ENCODE measurements around the gene THSD7B. TPM values are rescaled to one million over a fixed set of nuclear protein-coding genes. Genes with fewer than 3 reads are reported as not detected.
"Not testable (repeated sequence)": the region's sequence is repeated elsewhere in the genome, so short reads cannot be mapped to it uniquely, and the experiment has no call there.

The THSD7B gene
- total RNA-seq, 1 donor from 2014 or later, result 0.45 TPM

- intact Hi-C loops (cut with micrococcal nuclease), result no loop called here
- DNase-seq (no peak), ATAC-seq (no peak)
Measured at GRCh38 chr2:137287913-137288639, 522.7 kb downstream of the THSD7B start.

- intact Hi-C loops (cut with micrococcal nuclease), result no loop called here
Measured at GRCh38 chr2:137291836-137292570, 526.7 kb downstream of the THSD7B start.

GRCh38 chr2:137298377-137298776, 533.0 kb downstream of the THSD7B start:
- intact Hi-C loops (cut with micrococcal nuclease), result no loop called here
- ATAC-seq, result no peak
- no peak for DNase-seq

More at GRCh38 chr2:137291836-137292570, 526.7 kb downstream of the THSD7B start:
- ATAC-seq (no peak), DNase-seq (no peak)

- intact Hi-C loops (cut with micrococcal nuclease), result no loop called here
- no peak for ATAC-seq
Measured at GRCh38 chr2:137300987-137301386, 535.6 kb downstream of the THSD7B start.

GRCh38 chr2:137302957-137303356, 537.6 kb downstream of the THSD7B start:
- ATAC-seq, result peak; percentile 92
- DNase-seq, result peak; percentile 65

More at GRCh38 chr2:137300987-137301386, 535.6 kb downstream of the THSD7B start:
- no peak for DNase-seq

GRCh38 chr2:137316075-137316474, 550.7 kb downstream of the THSD7B start:
- DNase-seq (no peak), ATAC-seq (no peak)
- intact Hi-C loops (cut with micrococcal nuclease), result no loop called here

More at GRCh38 chr2:137302957-137303356, 537.6 kb downstream of the THSD7B start:
- intact Hi-C loops (cut with micrococcal nuclease), result no loop called here

- DNase-seq (no peak), ATAC-seq (no peak)
- intact Hi-C loops (cut with micrococcal nuclease), result no loop called here
Measured at GRCh38 chr2:137321566-137321965, 556.2 kb downstream of the THSD7B start.

- ATAC-seq; intact Hi-C loops (cut with micrococcal nuclease): not testable (repeated sequence)
- peak; percentile 22 for DNase-seq
Measured at GRCh38 chr2:137331562-137331961, 566.2 kb downstream of the THSD7B start.

GRCh38 chr2:137333386-137334165, 568.2 kb downstream of the THSD7B start:
- peak; percentile 60 for ATAC-seq
- DNase-seq, result no peak
- intact Hi-C loops (cut with micrococcal nuclease), result no loop called here

GRCh38 chr2:137336067-137336466, 570.7 kb downstream of the THSD7B start:
- no peak for ATAC-seq
- DNase-seq, result no peak
- intact Hi-C loops (cut with micrococcal nuclease), result no loop called here

GRCh38 chr2:137339051-137339450, 573.7 kb downstream of the THSD7B start:
- ATAC-seq, result no peak
- intact Hi-C loops (cut with micrococcal nuclease), result no loop called here
- DNase-seq, result no peak

- intact Hi-C loops (cut with micrococcal nuclease), result no loop called here
- no peak for ATAC-seq
- DNase-seq, result no peak
Measured at GRCh38 chr2:137345994-137346393, 580.6 kb downstream of the THSD7B start.

- no peak for ATAC-seq
- intact Hi-C loops (cut with micrococcal nuclease), result no loop called here
- no peak for DNase-seq
Measured at GRCh38 chr2:137348301-137348700, 583.0 kb downstream of the THSD7B start.

- ATAC-seq, result no peak
- no peak for DNase-seq
- intact Hi-C loops (cut with micrococcal nuclease), result no loop called here
Measured at GRCh38 chr2:137357634-137358033, 592.3 kb downstream of the THSD7B start.

GRCh38 chr2:137367361-137367760, 602.0 kb downstream of the THSD7B start:
- intact Hi-C loops (cut with micrococcal nuclease), result no loop called here

GRCh38 chr2:137369106-137369505, 603.8 kb downstream of the THSD7B start:
- intact Hi-C loops (cut with micrococcal nuclease), result no loop called here
- DNase-seq, result no peak

More at GRCh38 chr2:137367361-137367760, 602.0 kb downstream of the THSD7B start:
- DNase-seq (no peak), ATAC-seq (no peak)

GRCh38 chr2:137379186-137379585, 613.8 kb downstream of the THSD7B start:
- DNase-seq (no peak), ATAC-seq (no peak)
- intact Hi-C loops (cut with micrococcal nuclease), result no loop called here

More at GRCh38 chr2:137369106-137369505, 603.8 kb downstream of the THSD7B start:
- no peak for ATAC-seq

GRCh38 chr2:137380610-137381009, 615.3 kb downstream of the THSD7B start:
- no peak for DNase-seq
- ATAC-seq, result no peak
- intact Hi-C loops (cut with micrococcal nuclease), result no loop called here

GRCh38 chr2:137381731-137382130, 616.4 kb downstream of the THSD7B start:
- intact Hi-C loops (cut with micrococcal nuclease), result no loop called here
- no peak for DNase-seq

GRCh38 chr2:137383391-137383790, 618.0 kb downstream of the THSD7B start:
- DNase-seq (no peak), ATAC-seq (no peak)
- intact Hi-C loops (cut with micrococcal nuclease), result no loop called here

More at GRCh38 chr2:137381731-137382130, 616.4 kb downstream of the THSD7B start:
- ATAC-seq, result no peak
